DOHH2 (cell line): Measurements from ENCODE around the gene MMS22L.
A peak's percentile ranks its signal among the peaks of the same experiment; 100 is the strongest.

Experiments used
- H3F3A ChIP-seq: fragments of 200-600 bp; sonication (generic), shearing (Covaris generic); 2 replicates; pipeline ENCODE4 v1.6.0; 2016; ENCODE audit warnings: antibody characterized with exemption, mild to moderate bottlenecking; ENCODE audit not compliant: control insufficient read depth, insufficient read depth
- H3K27ac ChIP-seq: fragments of 200-600 bp; sonication (generic); 2 replicates; pipeline ENCODE4 v1.5.1; 2014; ENCODE audit warnings: low read depth, mild to moderate bottlenecking, low read length, moderate library complexity
- H3K27me3 ChIP-seq: fragments of 200-600 bp; sonication (generic); 2 replicates; pipeline ENCODE4 v1.6.1; 2014; ENCODE audit warnings: mild to moderate bottlenecking, low read length, mixed read lengths; ENCODE audit not compliant: control insufficient read depth
- H3K36me3 ChIP-seq: fragments of 200-600 bp; sonication (generic); 2 replicates; pipeline ENCODE4 v1.6.1; 2014; ENCODE audit warnings: mild to moderate bottlenecking, low read length, moderate library complexity, mixed read lengths; ENCODE audit not compliant: control insufficient read depth
- H3K4me1 ChIP-seq: fragments of 200-600 bp; sonication (generic); 2 replicates; pipeline ENCODE4 v1.6.1; 2014; ENCODE audit warnings: mild to moderate bottlenecking, low read length, mixed read lengths; ENCODE audit not compliant: control insufficient read depth
- H3K4me2 ChIP-seq: fragments of 200-600 bp; sonication (generic); 2 replicates; pipeline ENCODE4 v1.6.0; 2014; ENCODE audit warnings: mild to moderate bottlenecking, low read length, moderate library complexity
- H3K4me3 ChIP-seq: fragments of 200-600 bp; sonication (generic); 2 replicates; pipeline ENCODE4 v1.5.1; 2014; ENCODE audit warnings: mild to moderate bottlenecking, low read length, mixed read lengths
- H3K79me2 ChIP-seq: fragments of 200-600 bp; sonication (generic); 2 replicates; pipeline ENCODE4 v1.6.1; 2014; ENCODE audit warnings: mild to moderate bottlenecking, low read length, mixed read lengths; ENCODE audit not compliant: control insufficient read depth
- H3K9me2 ChIP-seq: fragments of 200-600 bp; sonication (generic); replicated peaks from 2 replicates; pipeline ENCODE4 v1.6.1; 2014; ENCODE audit warnings: mild to moderate bottlenecking, low read length, mixed read lengths; ENCODE audit not compliant: control insufficient read depth
- H3K9me3 ChIP-seq: fragments of 200-600 bp; sonication (generic); 2 replicates; pipeline ENCODE4 v1.6.1; 2014; ENCODE audit warnings: antibody characterized with exemption, low read length, mixed read lengths; ENCODE audit not compliant: control insufficient read depth, insufficient read depth
- H4K20me1 ChIP-seq: fragments of 200-600 bp; sonication (generic); 2 replicates; pipeline ENCODE4 v1.6.0; 2014; ENCODE audit warnings: low read depth, mild to moderate bottlenecking, antibody characterized with exemption, low read length, moderate library complexity; ENCODE audit not compliant: control insufficient read depth, insufficient read depth
- EZH2phosphoT487 ChIP-seq: fragments of 200-600 bp; sonication (generic); IDR thresholded peaks from 2 replicates; pipeline ENCODE4 v1.6.1; 2017; ENCODE audit warnings: borderline replicate concordance, mild to moderate bottlenecking, antibody characterized with exemption, low read length, moderate library complexity, mixed read lengths
- TF ChIP-seq, protein P1 (sequence below): fragments of 200-600 bp; sonication (generic); IDR thresholded peaks from one replicate; pipeline ENCODE4 v1.5.1; 2014; ENCODE audit warnings: antibody characterized with exemption, mild to moderate bottlenecking, low read depth, low read length; ENCODE audit not compliant: poor library complexity, severe bottlenecking

The MMS22L gene

GRCh38 chr6:97280766-97281165, 2.2 kb downstream of the MMS22L start:
- H3K4me3 ChIP-seq = peak overlapping the region; percentile 98
- H3K4me2 ChIP-seq = peak overlapping the region; percentile 91
- H3K36me3 ChIP-seq = peaks cover 66% of the 10 kb centered on the region
- no peaks in the 10 kb centered on the region for H3K27me3 ChIP-seq
- TF ChIP-seq EZH2phosphoT487 = no peak
- TF ChIP-seq, protein P1, sequence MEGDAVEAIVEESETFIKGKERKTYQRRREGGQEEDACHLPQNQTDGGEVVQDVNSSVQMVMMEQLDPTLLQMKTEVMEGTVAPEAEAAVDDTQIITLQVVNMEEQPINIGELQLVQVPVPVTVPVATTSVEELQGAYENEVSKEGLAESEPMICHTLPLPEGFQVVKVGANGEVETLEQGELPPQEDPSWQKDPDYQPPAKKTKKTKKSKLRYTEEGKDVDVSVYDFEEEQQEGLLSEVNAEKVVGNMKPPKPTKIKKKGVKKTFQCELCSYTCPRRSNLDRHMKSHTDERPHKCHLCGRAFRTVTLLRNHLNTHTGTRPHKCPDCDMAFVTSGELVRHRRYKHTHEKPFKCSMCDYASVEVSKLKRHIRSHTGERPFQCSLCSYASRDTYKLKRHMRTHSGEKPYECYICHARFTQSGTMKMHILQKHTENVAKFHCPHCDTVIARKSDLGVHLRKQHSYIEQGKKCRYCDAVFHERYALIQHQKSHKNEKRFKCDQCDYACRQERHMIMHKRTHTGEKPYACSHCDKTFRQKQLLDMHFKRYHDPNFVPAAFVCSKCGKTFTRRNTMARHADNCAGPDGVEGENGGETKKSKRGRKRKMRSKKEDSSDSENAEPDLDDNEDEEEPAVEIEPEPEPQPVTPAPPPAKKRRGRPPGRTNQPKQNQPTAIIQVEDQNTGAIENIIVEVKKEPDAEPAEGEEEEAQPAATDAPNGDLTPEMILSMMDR = no peak
- 0 out of 2 replicates have a peak, but pooled peaks cover 5% of the 10 kb centered on the region for H4K20me1 ChIP-seq
- H3K9me3 ChIP-seq = no peaks in the 10 kb centered on the region
- peaks cover 75% of the 10 kb centered on the region for H3K79me2 ChIP-seq
- H3F3A ChIP-seq = no peaks in the 10 kb centered on the region
- no peak overlapping the region for H3K27ac ChIP-seq
- H3K9me2 ChIP-seq = no peaks in the 10 kb centered on the region
- peaks cover 20% of the 10 kb centered on the region for H3K4me1 ChIP-seq

DNA sequence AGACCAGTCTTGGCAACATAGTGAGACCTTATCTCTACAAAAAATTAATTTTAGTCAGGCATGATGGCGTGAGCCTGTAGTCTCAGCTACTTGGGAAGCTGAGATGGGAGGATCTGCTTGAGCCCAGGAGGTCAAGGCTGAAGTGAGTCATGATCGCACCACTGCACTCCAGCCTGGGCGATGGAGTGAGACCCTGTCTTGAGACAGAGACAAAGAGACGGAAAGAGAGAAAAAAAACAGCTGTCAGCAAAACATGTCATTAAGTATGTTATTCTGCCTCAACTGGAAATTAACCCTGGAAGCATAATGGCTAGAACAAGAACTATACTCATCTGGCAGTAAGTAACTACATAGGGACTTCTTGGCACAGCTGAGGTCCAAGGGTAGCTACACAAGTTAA, 7.2 kb downstream of the MMS22L start:
- peaks cover 82% of the 10 kb centered on the region for H3K79me2 ChIP-seq
- H3K4me2 ChIP-seq = no peak overlapping the region
- no peaks in the 10 kb centered on the region for H3K9me2 ChIP-seq
- TF ChIP-seq EZH2phosphoT487 = no peak
- TF ChIP-seq, protein P1 = no peak
- H3K27ac ChIP-seq = no peak overlapping the region
- peaks cover 96% of the 10 kb centered on the region for H3K36me3 ChIP-seq
- H3K9me3 ChIP-seq = no peaks in the 10 kb centered on the region
- H3K4me1 ChIP-seq = no peaks in the 10 kb centered on the region; the same call in 1 of the 2 replicates
- no peaks in the 10 kb centered on the region for H3K27me3 ChIP-seq
- H4K20me1 ChIP-seq = no peaks in the 10 kb centered on the region
- H3K4me3 ChIP-seq = no peak overlapping the region
- no peaks in the 10 kb centered on the region for H3F3A ChIP-seq

DNA sequence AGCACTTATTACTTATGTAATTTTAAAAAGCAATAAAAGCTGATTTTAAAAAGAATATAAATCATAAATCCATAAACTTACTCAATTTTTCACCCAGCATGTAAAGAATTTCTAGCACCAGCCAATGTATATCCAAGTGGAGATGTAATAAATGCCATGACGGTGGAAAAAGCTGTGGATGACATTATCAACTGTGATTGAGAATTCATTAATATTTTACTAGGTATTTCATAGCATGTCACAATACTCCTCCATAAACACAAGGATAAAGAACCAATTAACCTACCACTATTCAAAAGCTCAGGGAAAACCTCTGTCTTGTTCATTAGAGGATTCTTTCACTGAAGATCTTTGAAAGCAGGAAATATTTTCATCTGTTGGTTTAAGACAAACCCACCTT, 13.2 kb downstream of the MMS22L start:
- H3K27ac ChIP-seq = no peak overlapping the region
- H3K4me2 ChIP-seq = no peak overlapping the region
- no peaks in the 10 kb centered on the region for H4K20me1 ChIP-seq
- H3K9me3 ChIP-seq = peaks cover 4% of the 10 kb centered on the region; the same call in 1 of the 2 replicates
- no peaks in the 10 kb centered on the region for H3F3A ChIP-seq
- H3K27me3 ChIP-seq = no peaks in the 10 kb centered on the region
- peaks cover 47% of the 10 kb centered on the region for H3K79me2 ChIP-seq
- no peak overlapping the region for H3K4me3 ChIP-seq
- H3K36me3 ChIP-seq = peaks cover 98% of the 10 kb centered on the region
- no peaks in the 10 kb centered on the region for H3K9me2 ChIP-seq
- TF ChIP-seq EZH2phosphoT487 = no peak
- TF ChIP-seq, protein P1 = no peak
- H3K4me1 ChIP-seq = no peaks in the 10 kb centered on the region
